Smooth muscle cell of the brain vasculature (primary cell): ENCODE measurements around the gene NAGLU.
"Not testable (repeated sequence)": the region's sequence is repeated elsewhere in the genome, so short reads cannot be mapped to it uniquely, and the experiment has no call there.

Experiments
- DNase-seq: peaks from one replicate; pipeline ENCODE4 v3.0.0-alpha.2; 2012; ENCODE audit warnings: low read depth, low spot score

The NAGLU gene

GRCh38 chr17:42544874-42545283 is 8.8 kb downstream of the NAGLU start:
- DNase-seq = no peak

DNA sequence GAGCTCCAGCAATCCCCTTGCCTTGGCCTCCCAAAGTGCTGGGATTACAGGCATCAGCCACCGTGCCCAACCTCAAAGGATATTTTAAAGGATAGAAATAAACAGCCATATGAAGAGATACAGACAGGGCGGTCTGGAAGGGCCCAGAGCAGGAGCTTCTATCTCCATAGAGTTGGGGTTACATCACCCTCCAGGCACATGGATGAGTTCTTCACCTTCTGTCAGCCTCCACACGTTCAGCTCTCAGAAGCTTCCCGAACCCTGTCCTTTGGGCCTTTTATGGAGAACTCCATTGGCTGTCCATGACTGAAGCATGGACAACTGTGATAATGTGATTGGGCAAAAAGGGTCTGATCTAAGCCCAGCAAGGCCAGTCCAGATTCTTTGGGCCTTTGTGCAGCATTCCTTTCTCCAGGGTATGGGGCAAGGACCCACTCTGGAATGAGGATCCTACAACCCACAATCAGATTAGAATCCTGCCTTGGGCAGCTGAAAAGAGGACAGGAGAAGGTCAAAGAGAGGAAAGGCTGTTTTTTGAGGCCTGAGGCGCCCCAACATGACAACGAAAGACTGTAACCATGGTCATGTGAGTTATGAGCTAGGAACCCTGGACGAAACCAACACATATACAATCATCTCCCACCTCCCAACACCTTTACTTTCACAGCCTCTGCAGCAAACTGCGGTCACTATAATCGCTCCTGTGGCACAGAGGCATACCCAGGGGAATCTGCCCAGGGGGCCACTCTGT is 9.9 kb downstream of the NAGLU start:
- not testable (repeated sequence) for DNase-seq

DNA sequence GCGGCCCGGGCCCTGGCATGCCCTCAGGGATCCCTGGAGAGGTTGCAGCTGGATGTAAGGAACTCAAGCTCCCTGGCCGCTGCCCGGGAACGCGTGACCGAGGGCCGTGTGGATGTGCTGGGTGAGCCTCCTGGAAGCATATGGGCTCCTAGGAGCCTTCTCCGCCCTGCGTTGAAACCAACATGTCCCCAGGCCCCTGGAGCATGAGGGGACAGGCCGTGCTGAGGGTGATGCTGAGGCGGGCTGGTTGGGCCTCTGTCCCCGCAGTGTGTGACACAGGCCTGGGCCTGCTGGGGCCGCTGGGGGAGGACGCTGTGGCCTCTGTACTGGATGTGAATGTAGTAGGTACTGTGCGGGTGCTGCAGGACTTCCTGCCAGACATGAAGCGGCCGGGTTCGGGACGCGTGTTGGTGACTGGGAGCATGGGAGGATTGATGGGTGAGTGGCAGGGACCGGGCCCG is 11.0 kb downstream of the NAGLU start:
- DNase-seq = no peak

GRCh38 chr17:42547698-42548069 is 11.6 kb downstream of the NAGLU start:
- no peak for DNase-seq

GRCh38 chr17:42548070-42548837 is 12.2 kb downstream of the NAGLU start:
- no peak for DNase-seq

GRCh38 chr17:42548993-42549755 is 13.1 kb downstream of the NAGLU start:
- DNase-seq = no peak

- DNase-seq = not testable (repeated sequence)
These were observed 16.7 kb downstream of the NAGLU start, which contains the start of gene HSD17B1 for GRCh38 chr17:42552736-42553135. HSD17B1 (plus strand) TSS chr17:42552923; CDS start chr17:42552934, 11 bp downstream.

GRCh38 chr17:42553161-42553818 is 17.2 kb downstream of the NAGLU start:
- no peak for DNase-seq

GRCh38 chr17:42553866-42554249 is 17.8 kb downstream of the NAGLU start:
- no peak for DNase-seq

- peak; percentile 62 for DNase-seq
These were observed 18.4 kb downstream of the NAGLU start for GRCh38 chr17:42554250-42555121.

GRCh38 chr17:42555122-42555622 is 19.1 kb downstream of the NAGLU start:
- DNase-seq = no peak

DNA sequence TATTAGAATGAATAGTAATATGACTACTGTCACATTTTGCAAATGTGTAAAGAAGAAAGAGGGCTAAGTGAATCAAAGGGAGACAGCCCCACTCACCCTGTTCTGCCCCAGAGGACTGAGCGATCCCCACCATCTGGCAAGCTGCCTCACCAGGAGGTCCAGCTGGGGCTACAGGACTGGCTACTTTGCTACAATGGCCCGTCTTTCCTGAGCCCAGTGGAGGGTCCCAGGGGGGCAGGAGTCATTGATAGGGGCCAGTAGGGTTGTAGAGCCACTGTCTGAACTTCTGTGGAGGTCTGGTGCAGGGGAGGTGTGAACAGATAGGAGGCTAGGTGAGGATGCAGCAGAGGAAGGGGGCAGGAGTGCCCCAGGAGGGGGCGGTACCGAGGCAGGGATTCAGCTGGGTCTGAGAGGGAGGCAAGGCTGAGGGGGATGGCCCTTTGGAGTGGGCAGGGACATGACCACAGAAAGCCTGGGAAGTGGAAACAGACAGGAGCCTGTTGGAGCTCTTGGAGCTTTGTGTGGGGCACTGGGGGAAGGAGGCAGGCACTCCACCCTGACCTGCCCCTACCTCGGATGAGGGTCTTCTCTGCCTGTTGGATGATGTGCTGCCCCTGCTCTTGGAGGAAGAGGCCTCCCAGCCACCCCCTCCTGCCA is 20.0 kb downstream of the NAGLU start:
- not testable (repeated sequence) for DNase-seq

- no peak for DNase-seq
These were observed 23.0 kb downstream of the NAGLU start for GRCh38 chr17:42559075-42559474.

- DNase-seq = no peak
These were observed 24.2 kb downstream of the NAGLU start for GRCh38 chr17:42560246-42560645.

- DNase-seq = peak; percentile 95
These were observed 25.9 kb downstream of the NAGLU start, which contains the start of gene COASY for GRCh38 chr17:42561897-42562387. COASY (plus strand) TSS chr17:42562148; CDS start chr17:42562623, 475 bp downstream.

- DNase-seq = no peak
These were observed 26.5 kb downstream of the NAGLU start for GRCh38 chr17:42562388-42563142.

DNA sequence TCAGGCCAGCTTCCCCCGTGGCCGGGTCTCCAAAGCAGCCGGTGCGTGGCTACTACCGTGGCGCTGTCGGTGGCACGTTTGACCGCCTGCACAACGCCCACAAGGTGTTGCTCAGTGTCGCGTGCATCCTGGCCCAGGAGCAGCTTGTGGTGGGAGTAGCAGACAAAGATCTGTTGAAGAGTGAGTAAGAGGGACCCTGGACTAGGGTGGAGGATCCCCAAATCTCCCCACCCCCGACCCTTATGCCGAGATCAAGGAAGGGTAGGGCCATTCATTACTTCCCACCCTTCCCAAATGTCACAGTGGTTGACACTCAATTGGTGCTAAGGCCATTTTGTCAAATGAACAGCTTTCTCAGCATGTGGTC is 27.1 kb downstream of the NAGLU start:
- DNase-seq = no peak

- no peak for DNase-seq
These were observed 27.5 kb downstream of the NAGLU start for GRCh38 chr17:42563543-42563942.

- DNase-seq = no peak
These were observed 27.9 kb downstream of the NAGLU start for GRCh38 chr17:42563950-42564349.
